ENCODE results near the gene SLC25A25. TPM values are rescaled to one million over a fixed set of nuclear protein-coding genes. Genes with fewer than 3 reads are reported as not detected.

The SLC25A25 gene
- total RNA-seq, 3 donors from 2014 or later (not counting 1 experiment from before 2014, with no cell fraction given) = 16.8 to 19.1 (median 18.9) TPM

GRCh38 chr9:128121924-128122808, 54.1 kb downstream of the SLC25A25 start:
- TF ChIP-seq CTCF (IDR thresholded peaks at IDR 0.05) = no peak
- Histone ChIP-seq H3K27me3 (ENCODE audit: control insufficient read depth, insufficient read depth, low read length) (no peaks in the 10 kb centered on the region), H3K27ac (ENCODE audit: low read length) (no peak overlapping the region), H3K4me1 (ENCODE audit: control insufficient read depth, insufficient read depth, low read length) (peaks cover 31% of the 10 kb centered on the region), H3K36me3 (ENCODE audit: control insufficient read depth, insufficient read depth, low read length) (peaks cover 27% of the 10 kb centered on the region), H3K4me3 (ENCODE audit: low read length) (no peak overlapping the region), H3K9me3 (ENCODE audit: control insufficient read depth, insufficient read depth, low read length) (no peaks in the 10 kb centered on the region)
- Mint-ChIP-seq H3K27me3 (ENCODE audit: low read depth in 2 of 2) (no peaks in the 10 kb centered on the region), H3K4me1 (peaks cover 13 to 27% of the 10 kb centered on the region in 2 donors), H3K27ac (no peak overlapping the region), H3K36me3 (no peaks in the 10 kb centered on the region), H3K9me3 (no peaks in the 10 kb centered on the region), H3K4me3 (no peak overlapping the region)
- WGBS (ENCODE audit: insufficient coverage) = 91% methylated on average over 27 of the region's 27 CpGs
- DNase-seq = no peak
- intact Hi-C loops (cut with micrococcal nuclease) = no loop called here
- ATAC-seq = no peak

GRCh38 chr9:128122809-128123175, 54.8 kb downstream of the SLC25A25 start:
- H3K4me1 Mint-ChIP-seq = peaks cover 9 to 23% of the 10 kb centered on the region in 2 donors
- no peaks in the 10 kb centered on the region for H3K9me3 Mint-ChIP-seq
- Histone ChIP-seq H3K4me3 (ENCODE audit: low read length) (no peak overlapping the region), H3K9me3 (ENCODE audit: control insufficient read depth, insufficient read depth, low read length) (no peaks in the 10 kb centered on the region), H3K4me1 (ENCODE audit: control insufficient read depth, insufficient read depth, low read length) (peaks cover 25% of the 10 kb centered on the region), H3K36me3 (ENCODE audit: control insufficient read depth, insufficient read depth, low read length) (peaks cover 27% of the 10 kb centered on the region), H3K27ac (ENCODE audit: low read length) (no peak overlapping the region), H3K27me3 (ENCODE audit: control insufficient read depth, insufficient read depth, low read length) (no peaks in the 10 kb centered on the region)
- no peak overlapping the region for H3K4me3 Mint-ChIP-seq
- intact Hi-C loops (cut with micrococcal nuclease) = no loop called here
- 97% methylated on average over 24 of the region's 24 CpGs for WGBS (ENCODE audit: insufficient coverage)
- H3K36me3 Mint-ChIP-seq = no peaks in the 10 kb centered on the region
- TF ChIP-seq CTCF (IDR thresholded peaks at IDR 0.05) = no peak
- H3K27me3 Mint-ChIP-seq (ENCODE audit: low read depth in 2 of 2) = no peaks in the 10 kb centered on the region
- DNase-seq (no peak), ATAC-seq (no peak)
- no peak overlapping the region for H3K27ac Mint-ChIP-seq

GRCh38 chr9:128123451-128124080, 55.5 kb downstream of the SLC25A25 start:
- Mint-ChIP-seq H3K27ac (no peak overlapping the region), H3K27me3 (ENCODE audit: low read depth in 2 of 2) (no peaks in the 10 kb centered on the region), H3K4me3 (no peak overlapping the region), H3K9me3 (no peaks in the 10 kb centered on the region), H3K4me1 (peaks cover 14 to 24% of the 10 kb centered on the region in 2 donors), H3K36me3 (no peaks in the 10 kb centered on the region)
- H3K27me3 ChIP-seq (ENCODE audit: control insufficient read depth, insufficient read depth, low read length) = no peaks in the 10 kb centered on the region
- TF ChIP-seq CTCF (IDR thresholded peaks at IDR 0.05) = no peak
- DNase-seq (no peak), ATAC-seq (no peak)
- intact Hi-C loops (cut with micrococcal nuclease) = no loop called here
- H3K36me3 ChIP-seq (ENCODE audit: control insufficient read depth, insufficient read depth, low read length) = peaks cover 27% of the 10 kb centered on the region
- peaks cover 24% of the 10 kb centered on the region for H3K4me1 ChIP-seq (ENCODE audit: control insufficient read depth, insufficient read depth, low read length)
- no peak overlapping the region for H3K4me3 ChIP-seq (ENCODE audit: low read length)
- 95% methylated on average over 19 of the region's 21 CpGs for WGBS (ENCODE audit: insufficient coverage)
- no peaks in the 10 kb centered on the region for H3K9me3 ChIP-seq (ENCODE audit: control insufficient read depth, insufficient read depth, low read length)
- H3K27ac ChIP-seq (ENCODE audit: low read length) = no peak overlapping the region
